ENCODE measurements around the gene BACE1. TPM values are rescaled to one million over a fixed set of nuclear protein-coding genes. Genes with fewer than 3 reads are reported as not detected.
"Not testable (repeated sequence)": the region's sequence is repeated elsewhere in the genome, so short reads cannot be mapped to it uniquely, and the experiment has no call there.

Gene BACE1
- 3.0 and 5.0 TPM in 2 replicates for polyA plus RNA-seq (2014; cell fraction: cytosol; rRNA removed)
- 4.9 and 9.7 TPM in 2 replicates for polyA plus RNA-seq (2014; cell fraction: nucleus; rRNA removed)

DNA sequence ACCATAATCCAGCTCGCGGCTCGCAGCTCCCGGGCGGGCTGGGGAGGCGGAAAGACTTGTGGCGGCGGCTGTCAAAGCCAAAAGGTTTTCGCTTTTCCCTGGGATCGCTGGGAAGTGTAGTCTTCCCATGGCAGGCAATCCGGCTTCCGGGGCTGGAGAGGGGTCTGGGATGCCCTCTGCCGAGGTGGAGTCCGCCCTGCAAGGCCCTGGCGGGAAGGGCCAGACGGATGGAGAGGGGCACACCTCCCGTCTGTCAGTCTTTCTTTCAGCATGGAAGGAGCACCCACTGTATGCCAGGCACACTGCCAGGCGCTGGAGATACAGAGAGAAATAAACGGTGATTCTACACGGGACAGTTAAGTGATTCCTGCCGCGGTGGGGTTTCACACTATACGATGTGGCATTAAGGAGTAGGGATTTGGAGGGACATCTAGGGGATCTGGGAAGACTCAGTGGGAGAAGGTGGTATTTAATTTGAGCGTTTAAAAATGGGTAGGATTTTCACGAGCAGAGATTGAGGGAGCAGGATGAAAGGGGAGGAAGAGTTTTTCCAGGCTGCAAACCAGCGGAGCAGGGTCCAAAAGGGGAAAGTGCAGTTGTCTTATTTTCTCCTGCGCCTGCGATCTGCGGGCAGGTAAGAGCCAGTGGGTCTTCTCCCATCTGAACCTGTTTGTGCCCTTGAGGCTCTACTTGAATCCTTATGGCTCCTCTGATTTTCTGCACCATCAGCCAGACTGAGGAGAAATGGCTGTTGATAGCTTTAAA is at the start of gene BACE1:
Gene BACE1 (minus strand): TSS at position 60 of the 765 bp plus-strand sequence. CDS start 461 bp downstream, outside the sequence.
- peak; percentile 79 for DNase-seq (ENCODE audit: low spot score)

- DNase-seq (ENCODE audit: low spot score): no peak
Observed at GRCh38 chr11:117361432-117361831, 45.4 kb upstream of the BACE1 start.

- no peak for DNase-seq (ENCODE audit: low spot score)
Observed at GRCh38 chr11:117356126-117356890, 40.3 kb upstream of the BACE1 start.

DNA sequence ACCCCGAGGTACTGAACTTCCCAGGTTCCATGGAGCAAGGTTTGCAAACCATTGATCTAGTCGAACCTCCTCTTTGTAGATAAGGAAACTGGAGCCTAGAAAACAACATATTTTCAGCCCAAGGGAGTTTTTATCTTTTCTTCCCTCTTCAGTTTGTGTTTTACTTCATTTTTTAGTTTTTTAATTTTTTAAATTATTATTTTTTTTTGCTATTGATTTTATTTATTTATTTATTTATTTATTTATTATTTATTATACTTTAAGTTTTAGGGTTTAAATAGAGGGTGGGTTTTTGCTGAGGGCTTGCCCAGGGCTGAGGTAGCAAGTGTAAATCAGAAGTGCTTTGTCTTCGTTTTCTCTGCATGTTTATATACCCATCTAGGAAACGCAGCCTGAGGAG is 38.5 kb upstream of the BACE1 start:
- no peak for DNase-seq (ENCODE audit: low spot score)

GRCh38 chr11:117345039-117345438 is 29.0 kb upstream of the BACE1 start:
- no peak for DNase-seq (ENCODE audit: low spot score)

GRCh38 chr11:117337076-117337475 is 21.0 kb upstream of the BACE1 start:
- no peak for DNase-seq (ENCODE audit: low spot score)

GRCh38 chr11:117335399-117335798 is 19.3 kb upstream of the BACE1 start:
- DNase-seq (ENCODE audit: low spot score): no peak

DNA sequence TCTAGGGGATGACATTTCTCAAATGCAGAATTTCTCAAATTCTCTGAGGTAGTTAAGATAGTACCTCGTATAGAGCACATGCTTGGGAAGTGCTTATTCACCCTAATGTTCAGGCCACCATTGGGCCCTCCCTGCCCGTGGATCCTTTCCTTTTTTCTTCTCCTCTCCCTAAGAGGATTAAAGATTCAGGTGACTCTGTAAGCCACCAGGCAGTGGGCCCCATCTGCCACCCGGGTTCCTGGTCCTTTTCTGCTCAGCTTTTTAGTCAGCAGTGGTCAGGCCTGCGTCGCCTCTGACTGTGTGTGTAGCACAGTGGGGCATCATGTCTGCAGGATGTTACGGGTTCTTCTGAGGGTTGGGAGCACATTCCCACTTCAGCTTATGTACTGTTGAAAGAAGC is 18.8 kb upstream of the BACE1 start:
- DNase-seq (ENCODE audit: low spot score): no peak

GRCh38 chr11:117333917-117334316 is 17.9 kb upstream of the BACE1 start:
- no peak for DNase-seq (ENCODE audit: low spot score)

- DNase-seq (ENCODE audit: low spot score): no peak
Observed at GRCh38 chr11:117332843-117333242, 16.8 kb upstream of the BACE1 start.

DNA sequence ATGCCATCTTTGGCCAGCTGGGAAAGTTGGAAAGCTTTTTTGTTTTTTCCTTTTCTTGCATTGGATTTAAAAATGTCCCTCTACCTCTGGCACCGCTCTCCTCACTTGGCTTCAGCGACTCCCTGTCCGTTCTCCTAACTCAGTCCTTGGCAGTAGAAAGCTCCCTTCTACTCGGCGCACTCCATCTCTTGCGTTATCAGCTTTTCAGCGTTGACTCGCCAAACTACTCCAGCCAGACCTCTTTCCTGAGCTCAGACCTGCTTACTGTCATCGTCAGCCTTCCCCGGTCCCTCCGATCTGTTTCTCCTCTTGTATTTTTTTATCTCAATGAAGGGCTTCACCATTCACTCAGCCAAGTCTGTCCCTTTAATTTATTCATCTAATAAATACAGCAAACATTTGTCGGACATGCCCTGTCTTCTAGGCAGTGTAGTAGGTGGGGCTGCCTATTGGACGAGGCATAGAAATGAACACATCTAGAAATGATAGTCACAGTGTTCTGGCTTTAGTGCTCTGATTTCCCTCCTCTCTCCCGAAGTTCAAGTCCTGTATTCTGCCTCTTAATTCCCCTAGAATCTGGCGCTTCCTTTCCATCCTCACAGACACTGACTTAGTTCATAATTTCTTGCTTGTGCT is 12.4 kb upstream of the BACE1 start:
- peak; percentile 18 for DNase-seq (ENCODE audit: low spot score)

- peak; percentile 91 for DNase-seq (ENCODE audit: low spot score)
Observed at GRCh38 chr11:117327567-117328374, 11.7 kb upstream of the BACE1 start, which contains the start of gene CEP164. Gene CEP164 (plus strand): TSS chr11:117327854. CDS start chr11:117338587, 10,733 bp downstream.

DNA sequence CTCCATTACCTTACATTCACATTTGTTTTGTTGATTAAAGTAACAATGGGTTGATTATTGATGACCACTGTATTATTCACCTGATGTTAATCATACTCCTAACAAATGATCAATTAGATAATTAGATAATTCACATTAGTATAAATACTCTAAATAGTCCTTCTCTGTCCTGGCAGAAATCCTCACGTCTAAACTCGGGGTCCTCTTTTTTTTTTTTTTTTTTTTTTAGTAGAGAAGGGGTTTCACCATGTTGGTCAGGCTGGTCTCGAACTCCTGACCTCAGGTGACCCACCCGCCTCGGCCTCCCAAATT is 11.2 kb upstream of the BACE1 start:
- DNase-seq (ENCODE audit: low spot score): not testable (repeated sequence)

DNA sequence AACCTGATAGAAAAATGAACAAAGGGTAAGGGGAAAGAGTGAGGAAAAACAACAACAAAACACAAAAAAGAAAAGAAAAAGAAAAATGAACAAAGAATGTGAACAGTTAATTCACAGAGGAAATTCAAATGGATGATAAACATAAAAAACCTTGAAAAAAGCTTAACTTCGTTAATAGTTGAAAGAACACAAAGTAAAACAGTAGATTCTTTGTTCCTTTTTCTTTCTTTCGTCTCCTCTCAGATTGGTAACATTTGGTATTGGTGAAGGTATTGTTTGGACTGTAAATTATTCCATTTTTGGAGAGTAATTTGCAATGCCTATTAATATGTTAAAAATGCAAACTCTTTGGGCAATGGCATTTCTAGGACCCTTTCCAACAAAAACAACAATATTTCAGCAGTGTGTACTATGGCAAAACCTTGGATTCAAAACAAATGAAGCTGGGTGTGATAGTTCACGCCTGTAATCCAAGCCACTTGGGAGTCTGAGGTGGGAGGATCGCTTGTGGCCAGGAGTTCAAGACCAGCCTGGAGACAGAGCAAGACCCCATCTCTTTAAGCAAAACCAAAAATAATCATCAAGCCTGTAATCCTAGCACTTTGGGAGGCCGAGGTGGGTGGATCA is 3.3 kb upstream of the BACE1 start:
- no peak for DNase-seq (ENCODE audit: low spot score)

DNA sequence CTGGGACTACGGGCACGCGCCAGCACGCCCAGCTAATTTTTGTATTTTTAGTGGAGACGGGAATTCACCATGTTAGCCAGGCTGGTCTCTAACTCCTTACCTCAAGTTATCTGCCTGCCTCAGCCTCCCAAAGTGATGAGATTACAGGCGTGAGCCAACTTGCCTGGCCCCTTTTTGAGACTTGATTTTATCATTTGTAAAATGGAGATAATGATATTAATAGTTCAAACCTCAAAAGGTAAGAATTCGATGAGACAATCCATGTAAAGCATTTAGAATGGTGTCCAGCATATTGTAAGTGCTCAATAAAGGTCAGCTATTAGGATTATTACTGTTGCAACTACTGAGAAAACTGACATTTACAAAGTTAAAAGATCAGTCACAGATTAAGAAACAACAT is 2.7 kb upstream of the BACE1 start:
- no peak for DNase-seq (ENCODE audit: low spot score)

DNA sequence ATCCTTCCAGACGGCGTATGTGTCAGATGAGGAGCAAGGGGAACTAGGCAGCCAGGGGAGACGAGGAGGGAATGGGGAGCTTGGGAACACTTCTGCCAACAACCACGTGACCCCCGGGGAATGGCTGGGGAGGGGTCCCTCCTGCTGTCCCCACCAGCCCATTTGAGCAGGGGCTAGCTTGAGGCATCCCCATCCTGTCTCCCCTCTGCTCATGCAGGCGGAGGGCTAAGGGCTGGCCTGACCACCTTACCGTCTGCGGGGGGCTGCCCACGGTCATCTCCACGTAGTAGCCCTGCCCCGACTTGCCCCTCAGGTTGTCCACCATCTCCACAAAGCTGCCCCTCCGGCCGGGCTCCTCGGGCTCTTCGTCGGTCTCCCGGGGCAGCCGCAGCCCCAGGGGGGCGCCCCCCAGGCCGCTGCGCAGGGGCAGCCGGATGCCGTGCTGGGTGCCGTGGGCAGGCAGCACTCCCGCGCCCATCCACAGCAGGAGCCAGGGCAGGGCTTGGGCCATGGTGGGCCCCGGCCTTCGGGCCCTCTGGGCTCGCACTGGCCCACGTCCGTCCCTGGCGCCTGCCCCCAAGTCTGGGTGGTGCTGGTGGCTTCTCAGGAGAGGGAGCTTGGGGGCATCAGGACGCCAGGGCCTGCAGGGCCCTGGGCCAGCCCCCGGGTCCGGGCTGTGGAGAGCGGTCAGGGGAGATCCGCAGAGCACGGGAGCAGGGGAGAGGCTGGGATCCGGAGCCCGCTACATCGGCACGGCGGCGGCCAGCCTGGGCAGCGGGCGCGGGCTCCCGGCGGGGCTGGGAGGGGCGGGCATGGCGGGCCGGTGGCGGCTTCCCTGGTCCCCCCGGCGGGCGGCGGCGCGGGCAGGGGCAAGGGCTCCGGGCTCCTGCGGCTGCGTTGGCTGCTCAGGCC is 515 bp downstream of the BACE1 start:
- DNase-seq (ENCODE audit: low spot score): no peak

DNA sequence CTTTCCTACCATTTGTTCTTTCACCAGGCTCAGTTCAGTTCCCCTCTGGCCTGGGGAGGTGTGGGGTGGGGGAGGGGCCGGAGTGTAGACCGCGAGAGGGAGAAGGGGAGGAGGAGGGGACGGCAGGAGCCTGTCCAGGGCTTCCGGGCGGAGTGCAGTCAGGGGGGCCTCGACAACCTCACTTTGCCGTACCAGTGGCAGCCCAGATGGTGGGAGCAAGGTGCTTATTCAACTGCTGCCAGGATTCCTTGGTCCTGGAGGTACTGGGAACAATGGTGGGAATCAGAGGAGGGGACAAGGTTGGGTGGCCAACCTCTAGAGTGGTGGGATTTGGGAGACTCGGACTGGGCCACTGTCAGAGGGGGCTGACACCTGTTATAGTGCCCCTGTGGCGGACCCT is 1.2 kb downstream of the BACE1 start:
- no peak for DNase-seq (ENCODE audit: low spot score)

DNA sequence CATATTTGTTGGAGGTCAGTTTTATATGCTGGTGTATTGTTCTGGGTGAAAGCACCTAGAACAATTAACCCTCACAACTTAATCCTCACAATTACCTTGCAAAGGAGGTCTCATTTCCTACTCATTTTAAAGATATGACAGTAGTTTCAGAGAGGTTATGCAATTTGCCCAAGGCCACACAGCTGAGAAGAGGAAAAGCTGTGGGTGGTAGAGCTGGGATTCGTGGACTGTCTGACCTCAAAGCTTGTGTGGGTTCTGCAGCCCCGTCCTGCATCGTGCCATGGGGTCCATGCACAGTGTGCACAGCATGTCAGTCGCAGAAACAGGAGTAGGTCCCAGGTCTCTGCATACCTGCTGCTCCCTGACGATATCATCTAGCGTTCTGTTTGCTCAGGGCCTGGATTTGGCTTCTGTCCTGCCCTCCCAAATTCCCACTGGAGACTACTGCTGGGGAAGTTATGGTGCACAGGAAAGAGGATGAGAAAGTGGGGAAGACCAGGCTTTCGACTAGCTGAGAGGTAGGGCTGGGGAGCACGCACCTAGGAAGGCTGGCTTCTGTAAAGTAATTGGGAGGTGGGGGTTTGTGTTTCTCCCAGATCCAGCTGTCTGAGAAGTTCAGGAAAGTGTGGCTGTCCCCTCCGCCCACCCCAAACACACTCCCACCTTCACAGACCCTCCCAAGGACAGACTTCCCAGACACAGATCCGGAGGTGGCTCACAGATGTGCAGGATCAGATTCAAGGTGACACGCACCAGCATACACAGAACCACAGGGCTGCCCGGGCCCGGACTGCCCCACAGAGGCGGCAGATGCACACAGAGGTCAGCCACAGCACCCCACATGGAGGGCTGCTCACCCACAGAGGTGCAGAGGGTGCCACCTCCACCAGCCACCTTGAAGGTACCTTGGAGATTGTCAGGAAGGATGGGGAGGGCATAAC is 2.0 kb downstream of the BACE1 start:
- DNase-seq (ENCODE audit: low spot score): no peak

DNA sequence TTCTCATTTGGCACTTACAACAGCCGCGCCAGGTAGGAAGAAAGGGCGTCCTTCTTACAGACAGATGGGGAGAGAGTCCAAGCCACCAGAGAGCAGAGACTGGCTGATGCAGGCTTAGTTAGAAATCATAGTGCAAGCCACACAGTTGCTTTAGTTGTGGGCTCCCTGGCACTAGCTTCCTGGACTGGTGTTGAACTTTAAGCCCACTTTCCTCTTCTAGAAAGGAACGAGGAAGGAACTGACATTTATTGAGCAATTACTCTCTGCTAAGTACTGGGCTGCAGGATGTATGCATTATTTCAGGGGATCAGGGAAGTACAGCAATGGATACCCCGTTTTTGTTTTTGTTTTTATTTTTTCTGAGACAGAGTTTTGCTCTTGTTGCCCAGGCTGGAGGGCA is 3.0 kb downstream of the BACE1 start:
- no peak for DNase-seq (ENCODE audit: low spot score)

All from SK-N-DZ (cell line).